Aorta (tissue), 5 donors: Measurements from ENCODE around the gene PNPLA6. TPM values are rescaled to one million over a fixed set of nuclear protein-coding genes. Genes with fewer than 3 reads are reported as not detected.

Experiments
- ATAC-seq: fragments of 200-7000 bp; cut with Tn5 transposase; one replicate; pipeline ENCODE4 v1.9.1; 2022; ENCODE audit warnings: moderate library complexity; ENCODE audit not compliant: low FRiP score
- DNase-seq, 2 donors: peaks; one replicate each; pipeline ENCODE4 v3.0.0-alpha.2; 2020
- H3K27ac ChIP-seq, 2 donors: one replicate each; pipeline ENCODE4 v1.5.1; 2013; ENCODE audit warnings: low read length in 2 of 2, mild to moderate bottlenecking in 2 of 2, moderate library complexity in 2 of 2, control low read depth in 1 of 2, inconsistent platforms in 1 of 2, low read depth in 1 of 2
- H3K27me3 ChIP-seq, 2 donors: one replicate each; pipeline ENCODE4 v1.6.1; 2013; ENCODE audit warnings: control low read depth in 1 of 2, low read length in 1 of 2, mild to moderate bottlenecking in 1 of 2, moderate library complexity in 1 of 2; ENCODE audit not compliant: insufficient read depth in 2 of 2, control insufficient read depth in 1 of 2
- H3K36me3 ChIP-seq, 2 donors: one replicate each; pipeline ENCODE4 v1.6.1; 2013; ENCODE audit warnings: control low read depth in 1 of 2, low read length in 1 of 2, mild to moderate bottlenecking in 1 of 2; ENCODE audit not compliant: insufficient read depth in 2 of 2, control insufficient read depth in 1 of 2
- H3K4me1 ChIP-seq, 2 donors: one replicate each; pipeline ENCODE4 v1.6.1; 2013; ENCODE audit warnings: low read length in 2 of 2, control low read depth in 1 of 2, mild to moderate bottlenecking in 1 of 2, moderate library complexity in 1 of 2; ENCODE audit not compliant: insufficient read depth in 2 of 2, control insufficient read depth in 1 of 2
- H3K4me3 ChIP-seq, 2 donors: one replicate each; pipeline ENCODE4 v1.5.1; 2013; ENCODE audit warnings: low read length in 2 of 2, control low read depth in 1 of 2, mild to moderate bottlenecking in 1 of 2
- H3K9me3 ChIP-seq: one replicate; pipeline ENCODE4 v1.6.1; 2013; ENCODE audit warnings: mild to moderate bottlenecking, low read length; ENCODE audit not compliant: control insufficient read depth
- WGBS, 2 donors: extraction: QIAGEN DNeasy Blood & Tissue Kit; methylation state at CpG; one replicate each; pipeline ENCODE4 v1.1.7; 2013; 5-methylcytosine and 5-hydroxymethylcytosine counted together
- intact Hi-C, 2 donors: fragments of 100-400 bp; cut with DNase I; formaldehyde crosslinking; loops; one replicate each; pipeline versions ENCODE4 v1.14.2 to v1.15.0; 2022
- polyA plus RNA-seq, 2 donors: library from polyadenylated mRNA; stranded (reverse); fragments of 200-250 nt; gene quantifications; one replicate each; pipeline ENCODE4 v1.2.3, GENCODE V29; 2013
- total RNA-seq, 2 donors: library from RNA; stranded (reverse); fragmentation: NEBNext Ultra II Directional; extraction: Animal tissue kit (Norgen Biotek cat#: 25700); gene quantifications; one replicate each; pipeline ENCODE4 v1.2.1, GENCODE V29; 2021
- donor health status: healthy with polysubstance abuse.
- donor health status: Bipolar disorder and iron deficiency.
- donor health status: DM: no; HTN: no; CAD: no.
- donor health status: DM: no; HTN: no; CAD: no.
- donor health status: DM: yes; HTN: yes; CAD: no.

The PNPLA6 gene
- total and polyA plus RNA-seq, 4 donors: 25.0 to 136 (median 91.3) TPM

DNA sequence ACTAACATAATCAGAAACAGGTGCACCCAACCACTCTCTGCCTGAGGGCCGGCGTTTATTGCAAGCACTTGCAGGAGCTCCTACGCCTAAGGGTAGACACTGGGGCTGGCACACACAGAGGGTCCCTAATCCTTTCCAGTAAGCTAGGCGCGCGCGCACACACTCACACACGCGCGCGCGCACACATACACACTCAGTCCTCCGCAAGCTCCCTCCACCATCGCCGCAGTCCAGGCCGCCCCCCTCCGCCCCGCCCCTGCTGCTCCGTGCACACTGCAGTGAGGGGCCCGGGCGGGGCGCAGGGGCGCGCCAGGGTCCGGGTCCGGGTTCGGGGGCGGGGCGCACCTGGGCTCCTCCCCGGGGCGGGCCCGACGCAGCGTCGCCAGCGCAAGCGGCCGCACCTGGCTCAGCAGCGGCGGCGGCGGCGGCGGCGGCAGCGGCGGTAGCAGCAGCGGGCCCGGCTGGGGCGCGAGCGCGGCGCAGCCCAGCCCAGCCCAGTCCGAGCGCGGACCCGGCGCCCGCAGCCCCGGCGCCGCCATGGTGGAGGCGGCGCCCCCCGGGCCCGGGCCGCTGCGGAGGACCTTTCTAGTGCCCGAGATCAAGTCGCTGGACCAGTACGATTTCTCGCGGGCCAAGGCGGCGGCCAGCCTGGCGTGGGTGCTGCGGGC lies 60.1 kb downstream of the PNPLA6 start, which contains the start of gene CAMSAP3:
Gene CAMSAP3, plus strand, starts transcription at position 398 of the 668 bp plus-strand sequence. Its CDS starts 140 bp downstream, at position 538.
- DNase-seq (no peak), ATAC-seq (no peak)
- Histone ChIP-seq H3K9me3 (no peaks in the 10 kb centered on the region), H3K4me1 (no peaks in the 10 kb centered on the region), H3K27ac (no peak within 1 kb of the TSS), H3K36me3 (no peaks in the 10 kb centered on the region), H3K27me3 (no peaks in the 10 kb centered on the region), H3K4me3 (peak within 1 kb of the TSS; percentile 22 to 47)
- WGBS, 2 donors: 1 to 2% methylated on average over 39 to 78 of the region's 78 CpGs
- intact Hi-C loops: no loop called here

DNA sequence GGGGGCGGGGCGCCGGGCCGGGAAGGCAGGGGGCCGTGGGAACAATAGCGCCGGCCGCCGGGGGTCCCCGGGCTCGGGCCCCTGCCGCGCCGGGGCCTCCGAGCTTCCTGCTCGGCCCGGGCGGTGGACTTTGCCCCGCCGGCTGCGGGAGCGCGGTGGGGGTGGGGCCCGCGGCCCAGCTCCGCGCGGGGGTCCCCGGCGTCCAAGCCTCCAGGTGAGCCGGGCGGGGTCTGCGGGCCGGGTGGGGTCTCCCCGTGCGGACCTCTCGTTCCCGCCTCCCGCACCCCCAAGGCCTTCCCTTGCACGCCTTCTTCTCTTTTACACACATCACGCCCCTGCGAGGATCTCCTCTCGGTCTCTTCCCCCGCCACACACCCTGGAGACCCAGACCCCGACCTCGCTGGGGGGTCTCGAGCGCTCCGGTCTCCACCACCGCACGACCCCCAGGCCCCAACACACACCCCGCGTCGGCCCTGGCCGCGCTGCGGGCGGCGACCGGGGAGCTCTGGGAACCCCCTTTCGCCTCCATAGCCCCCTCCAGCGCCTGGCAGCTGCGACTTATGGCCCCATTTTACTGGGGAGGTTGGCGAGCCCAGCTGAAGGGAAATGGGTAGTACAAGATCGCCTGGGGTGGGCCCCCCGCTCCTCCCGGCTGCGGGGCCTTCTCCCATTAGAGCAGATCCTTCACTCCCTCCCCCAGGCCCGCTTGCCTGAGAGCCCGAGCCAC lies 60.9 kb downstream of the PNPLA6 start:
- H3K4me3 ChIP-seq: peak overlapping the region in 1 of 2 donors; percentile 22
- no peaks in the 10 kb centered on the region for H3K27me3 ChIP-seq
- no peak for ATAC-seq
- H3K4me1 ChIP-seq: no peaks in the 10 kb centered on the region
- intact Hi-C loops: no loop called here
- no peaks in the 10 kb centered on the region for H3K9me3 ChIP-seq
- 2 to 3% methylated on average over 47 to 70 of the region's 70 CpGs for WGBS, 2 donors
- no peaks in the 10 kb centered on the region for H3K36me3 ChIP-seq
- no peak for DNase-seq
- no peak overlapping the region for H3K27ac ChIP-seq

DNA sequence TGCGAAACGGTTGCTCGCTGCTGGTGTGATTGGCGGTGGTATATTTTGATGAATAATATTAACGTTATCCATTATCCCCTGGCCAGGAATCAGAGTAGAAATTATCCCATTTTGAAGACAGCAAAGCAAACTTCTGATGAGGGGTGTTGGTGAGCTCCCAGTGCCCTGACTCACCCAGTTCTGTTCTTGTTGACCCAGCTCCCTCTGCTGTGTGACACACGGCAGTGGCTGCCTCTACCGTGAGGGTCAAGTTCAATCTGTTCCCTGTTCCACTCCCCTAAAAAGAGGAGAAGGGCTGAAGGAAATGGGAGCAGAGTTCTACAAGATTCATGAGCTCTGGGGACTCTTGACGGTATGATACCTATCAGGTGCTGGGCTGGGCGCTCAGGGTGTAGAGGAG lies 62.2 kb downstream of the PNPLA6 start:
- H3K27ac ChIP-seq: no peak overlapping the region
- H3K4me1 ChIP-seq: no peaks in the 10 kb centered on the region
- H3K9me3 ChIP-seq: no peaks in the 10 kb centered on the region
- H3K36me3 ChIP-seq: no peaks in the 10 kb centered on the region
- H3K27me3 ChIP-seq: no peaks in the 10 kb centered on the region
- H3K4me3 ChIP-seq: no peak overlapping the region
- intact Hi-C loops: no loop called here
- ATAC-seq (no peak), DNase-seq (no peak)
- WGBS, 2 donors: 55 to 65% methylated on average over 9 of the region's 9 CpGs

DNA sequence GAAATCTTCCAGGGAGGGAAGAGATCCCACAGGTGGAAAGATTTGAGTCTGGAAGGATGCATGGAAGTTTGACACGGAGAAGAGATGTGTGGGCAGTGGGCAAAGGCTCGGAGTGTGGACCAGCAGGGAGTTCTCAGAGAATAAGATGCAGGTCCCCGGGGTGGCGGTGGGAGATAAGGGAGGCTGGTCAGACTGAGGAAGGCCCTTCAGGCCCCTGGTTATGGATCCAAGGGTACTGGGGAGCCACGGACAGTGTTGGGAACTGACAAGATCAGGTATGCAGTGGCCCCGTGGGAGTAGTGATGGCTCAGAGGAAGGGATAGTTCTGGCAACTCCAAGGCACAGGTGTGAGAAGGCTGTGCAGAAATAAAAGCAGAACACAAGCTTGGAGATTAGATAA lies 62.7 kb downstream of the PNPLA6 start:
- Histone ChIP-seq H3K27ac (no peak overlapping the region), H3K4me3 (no peak overlapping the region), H3K9me3 (no peaks in the 10 kb centered on the region), H3K4me1 (no peaks in the 10 kb centered on the region), H3K27me3 (no peaks in the 10 kb centered on the region), H3K36me3 (no peaks in the 10 kb centered on the region)
- 75 to 81% methylated on average over 6 of the region's 6 CpGs for WGBS, 2 donors
- ATAC-seq: no peak
- intact Hi-C loops: no loop called here
- no peak for DNase-seq

- Histone ChIP-seq H3K4me1 (no peaks in the 10 kb centered on the region), H3K27me3 (no peaks in the 10 kb centered on the region), H3K27ac (no peak overlapping the region), H3K4me3 (no peak overlapping the region), H3K36me3 (no peaks in the 10 kb centered on the region), H3K9me3 (no peaks in the 10 kb centered on the region)
- ATAC-seq (no peak), DNase-seq (no peak)
- intact Hi-C loops: no loop called here
Measured at GRCh38 chr19:7600721-7601120, 65.2 kb downstream of the PNPLA6 start.

- no peak overlapping the region for H3K27ac ChIP-seq
- WGBS, 2 donors: 39 to 43% methylated on average over 12 to 15 of the region's 15 CpGs
- intact Hi-C loops: no loop called here
Measured at GRCh38 chr19:7602240-7602934, 66.9 kb downstream of the PNPLA6 start.

DNA sequence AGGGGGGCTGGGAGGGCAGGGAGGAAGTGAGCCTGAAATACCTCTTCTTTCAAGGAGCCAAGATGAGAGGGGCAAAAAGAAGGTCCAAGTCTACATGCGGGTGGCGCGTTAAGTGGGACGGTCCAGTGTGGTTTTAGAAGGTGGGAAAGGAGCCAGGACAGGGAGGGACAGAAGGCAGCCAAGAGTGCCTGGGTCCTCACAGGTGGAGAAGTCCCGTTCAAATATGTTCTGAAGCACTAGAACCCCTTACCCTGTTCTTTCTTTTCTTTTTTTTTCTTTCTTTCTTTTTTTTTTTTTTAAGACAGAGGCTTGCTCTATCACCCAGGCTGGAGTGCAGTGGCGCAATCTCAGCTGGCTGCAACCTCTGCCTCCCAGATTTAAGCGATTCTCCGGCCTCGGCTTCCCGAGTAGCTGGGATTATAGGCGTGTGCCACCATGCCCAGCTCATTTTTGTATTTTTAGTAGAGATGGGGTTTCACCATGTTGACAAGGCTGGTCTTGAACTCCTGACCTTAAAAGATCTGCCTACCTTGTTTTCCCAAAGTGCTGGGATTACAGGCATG lies 67.5 kb downstream of the PNPLA6 start:
- intact Hi-C loops: no loop called here
- no peak overlapping the region for H3K27ac ChIP-seq
- H3K9me3 ChIP-seq: no peaks in the 10 kb centered on the region
- H3K36me3 ChIP-seq: no peaks in the 10 kb centered on the region
- WGBS, 2 donors: 72 to 77% methylated on average over 11 of the region's 11 CpGs
- no peak for DNase-seq
- no peak for ATAC-seq
- H3K4me3 ChIP-seq: no peak overlapping the region
- no peaks in the 10 kb centered on the region for H3K4me1 ChIP-seq
- no peaks in the 10 kb centered on the region for H3K27me3 ChIP-seq

More at GRCh38 chr19:7602240-7602934, 66.9 kb downstream of the PNPLA6 start:
- H3K27me3 ChIP-seq: no peaks in the 10 kb centered on the region
- H3K4me1 ChIP-seq: no peaks in the 10 kb centered on the region
- no peak overlapping the region for H3K4me3 ChIP-seq
- no peaks in the 10 kb centered on the region for H3K9me3 ChIP-seq
- DNase-seq (no peak), ATAC-seq (no peak)
- no peaks in the 10 kb centered on the region for H3K36me3 ChIP-seq

DNA sequence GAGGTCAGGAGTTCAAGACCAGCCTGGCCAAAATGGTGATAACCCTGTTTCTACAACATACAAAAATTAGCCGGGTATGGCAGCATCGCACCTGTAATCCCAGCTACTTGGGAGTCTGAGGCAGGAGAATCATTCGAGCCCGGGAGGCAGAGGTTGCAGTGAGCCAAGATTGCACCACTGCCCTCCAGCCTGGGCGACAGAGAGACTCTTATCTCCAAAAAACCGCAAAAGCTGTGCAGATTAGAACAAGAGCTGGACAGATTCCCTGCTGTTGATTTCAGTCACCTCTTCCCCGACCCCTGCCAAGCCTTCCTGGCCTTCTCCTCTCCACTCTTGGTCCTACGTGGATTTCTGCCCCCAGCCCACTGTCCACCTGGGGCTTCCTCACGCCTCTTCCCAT lies 68.4 kb downstream of the PNPLA6 start:
- no peak for DNase-seq
- intact Hi-C loops: no loop called here
- 65 to 76% methylated on average over 9 of the region's 9 CpGs for WGBS, 2 donors
- no peak overlapping the region for H3K4me3 ChIP-seq
- H3K27ac ChIP-seq: no peak overlapping the region
- ATAC-seq: no peak
- no peaks in the 10 kb centered on the region for H3K36me3 ChIP-seq
- H3K9me3 ChIP-seq: no peaks in the 10 kb centered on the region
- no peaks in the 10 kb centered on the region for H3K4me1 ChIP-seq
- no peaks in the 10 kb centered on the region for H3K27me3 ChIP-seq
